A204.1 (cell line): ENCODE results near the gene GOLGA3.
"Not testable (repeated sequence)": the region's sequence is repeated elsewhere in the genome, so short reads cannot be mapped to it uniquely, and the experiment has no call there.

Experiments used
- FAIRE-seq: peaks from 2 replicates; lab custom pipeline; 2012; peaks lifted over from hg19 to GRCh38; lab: Jason Lieb, UNC

GOLGA3 gene

DNA sequence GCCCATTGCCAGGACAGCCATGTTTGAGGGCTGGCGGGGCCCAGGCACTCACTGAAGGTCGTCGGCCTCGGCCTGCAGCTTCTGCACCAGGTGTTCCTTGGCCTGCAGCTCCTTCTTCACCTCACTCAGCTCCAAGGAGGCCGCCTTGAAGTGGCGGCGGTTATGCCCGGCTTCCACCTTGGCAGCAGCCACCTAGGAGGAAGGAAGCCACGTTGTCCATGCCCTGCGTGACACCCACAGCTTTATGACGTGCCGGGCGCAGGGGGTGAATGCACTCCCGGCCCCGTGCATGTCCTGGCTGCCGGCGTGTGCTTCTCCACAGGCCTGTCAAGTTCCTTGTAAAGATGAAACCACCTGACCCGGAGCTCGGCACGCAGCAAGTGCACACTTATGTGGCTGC, 51.1 kb downstream of the GOLGA3 start:
- FAIRE-seq, result no peak

DNA sequence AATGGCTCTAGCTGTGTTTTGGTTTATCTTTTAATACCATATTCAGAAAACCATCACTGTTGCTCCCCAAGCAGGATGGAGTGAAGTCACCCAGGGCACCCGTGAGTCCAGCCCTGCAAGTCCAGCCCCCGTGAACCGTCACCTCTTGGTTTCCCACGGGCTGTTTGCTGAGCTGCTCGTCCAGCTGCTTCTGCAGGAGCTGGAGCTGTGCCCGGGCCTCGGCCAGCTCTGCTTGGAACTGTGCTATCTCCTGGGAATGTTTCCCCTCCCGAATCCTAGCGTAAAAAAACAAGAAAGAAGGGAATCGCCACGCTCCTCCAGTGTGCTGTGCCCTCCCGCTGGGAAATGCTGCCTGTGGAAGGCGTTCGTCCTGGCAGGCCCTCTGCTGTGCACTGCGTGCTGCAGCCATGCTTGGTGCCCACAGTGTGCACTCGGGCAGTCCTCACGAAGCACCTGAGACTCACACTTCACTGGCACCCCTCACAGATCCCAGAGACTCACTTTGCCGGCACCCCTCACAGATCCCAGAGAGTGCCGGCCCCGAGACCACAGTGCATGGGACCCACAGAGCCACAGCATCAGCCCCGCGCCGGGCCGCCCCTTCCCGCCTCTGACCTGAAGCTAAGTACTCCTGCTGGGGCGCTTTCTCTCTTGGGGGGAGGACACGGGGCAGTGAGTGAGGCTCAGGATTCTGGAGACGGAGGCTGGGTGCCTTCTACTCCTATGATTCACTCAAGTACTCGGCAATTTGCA, 51.7 kb downstream of the GOLGA3 start:
- no peak for FAIRE-seq

DNA sequence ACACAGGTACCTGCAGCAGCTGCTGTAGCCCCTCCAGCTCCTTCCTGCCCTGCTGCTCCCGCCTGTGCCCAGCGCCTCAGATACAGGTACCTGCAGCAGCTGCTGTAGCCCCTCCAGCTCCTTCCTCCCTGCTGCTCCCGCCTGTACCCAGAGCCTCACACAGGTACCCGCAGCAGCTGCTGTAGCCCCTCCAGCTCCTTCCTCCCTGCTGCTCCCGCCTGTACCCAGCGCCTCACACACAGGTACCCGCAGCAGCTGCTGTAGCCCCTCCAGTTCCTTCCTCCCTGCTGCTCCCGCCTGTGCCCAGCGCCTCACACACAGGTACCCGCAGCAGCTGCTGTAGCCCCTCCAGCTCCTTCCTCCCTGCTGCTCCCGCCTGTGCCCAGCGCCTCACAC, 52.4 kb downstream of the GOLGA3 start:
- not testable (repeated sequence) for FAIRE-seq

DNA sequence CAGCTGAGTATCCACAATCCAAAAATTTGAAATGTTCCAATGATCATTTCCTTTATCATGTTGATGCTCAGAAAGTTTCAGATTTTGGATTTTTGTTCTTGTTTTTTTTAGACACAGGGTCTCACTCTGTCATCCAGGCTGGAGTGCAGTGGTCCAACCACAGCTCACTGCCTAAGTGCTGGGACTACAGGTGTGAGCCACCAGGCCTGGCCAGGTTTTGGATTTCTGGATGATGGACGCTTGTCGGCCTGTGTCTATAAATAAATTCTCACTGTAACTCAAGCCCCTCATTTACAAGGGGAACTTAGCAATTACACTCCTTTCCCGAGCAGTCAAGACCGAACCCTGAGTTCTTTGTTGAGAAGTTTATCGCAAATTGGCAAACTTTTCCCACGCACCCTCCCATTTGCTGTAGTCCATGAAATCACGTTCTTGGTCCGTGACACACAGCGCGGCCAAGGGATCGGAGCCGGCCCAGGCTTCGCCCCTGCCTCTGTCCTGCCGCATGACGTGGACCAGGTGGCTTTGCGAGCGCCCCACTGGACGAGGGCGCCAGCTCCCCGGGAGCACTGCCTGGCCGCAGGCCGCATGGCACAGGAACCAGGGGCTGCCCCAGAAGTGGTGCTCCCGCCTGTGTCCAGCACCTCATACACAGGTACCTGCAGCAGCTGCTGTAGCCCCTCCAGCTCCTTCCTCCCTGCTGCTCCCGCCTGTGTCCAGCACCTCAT, 53.0 kb downstream of the GOLGA3 start:
- FAIRE-seq, result no peak

DNA sequence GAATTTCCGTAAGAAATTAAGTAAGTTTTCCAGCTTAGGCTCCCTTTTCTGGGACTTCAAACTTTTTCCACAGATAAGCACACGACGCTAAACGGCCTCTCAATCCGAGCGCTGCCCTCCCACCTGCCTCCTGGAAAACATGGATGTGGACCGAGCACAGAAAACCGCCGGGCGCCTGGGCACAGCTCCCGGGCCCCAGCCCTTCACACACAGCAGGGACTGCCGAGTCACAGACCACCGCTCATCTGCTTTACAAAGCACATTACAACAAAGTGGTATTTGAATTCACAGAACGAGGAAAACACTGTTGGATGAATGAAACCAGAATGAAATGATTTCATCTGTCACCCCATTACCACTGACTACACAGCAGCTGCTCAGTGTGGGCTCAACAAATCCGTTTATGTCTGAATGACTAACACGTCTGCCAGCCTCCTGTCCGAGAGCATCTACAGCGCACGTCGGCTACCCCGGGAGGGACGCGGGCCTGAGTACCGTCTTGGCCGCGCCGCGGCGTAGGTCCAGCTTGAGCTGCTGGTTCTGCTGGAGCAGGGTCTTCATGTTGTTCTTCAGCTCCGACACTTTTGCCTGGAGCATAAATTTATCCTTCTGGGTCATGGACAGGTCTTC, 53.9 kb downstream of the GOLGA3 start:
- FAIRE-seq, result no peak

DNA sequence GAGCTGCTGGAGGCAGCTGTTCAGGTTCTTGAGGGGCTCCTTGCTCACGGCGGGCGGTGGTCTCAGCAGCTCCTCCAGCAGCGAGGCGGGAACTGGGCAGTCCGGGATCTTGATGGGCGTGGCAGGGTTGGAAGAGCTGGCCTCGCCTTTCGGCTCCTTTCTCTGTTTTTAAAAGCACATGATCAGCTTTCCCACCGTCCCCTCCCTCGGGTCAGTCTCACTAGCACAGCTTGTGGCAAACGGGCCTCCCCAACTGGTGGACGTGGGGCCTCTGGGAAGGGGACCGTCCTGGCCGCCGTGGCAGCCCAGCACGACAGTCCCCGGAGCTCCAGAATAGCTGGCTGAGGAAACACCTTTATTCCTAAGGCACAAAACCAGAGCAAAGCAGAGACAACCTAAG, 54.5 kb downstream of the GOLGA3 start:
- FAIRE-seq, result no peak

DNA sequence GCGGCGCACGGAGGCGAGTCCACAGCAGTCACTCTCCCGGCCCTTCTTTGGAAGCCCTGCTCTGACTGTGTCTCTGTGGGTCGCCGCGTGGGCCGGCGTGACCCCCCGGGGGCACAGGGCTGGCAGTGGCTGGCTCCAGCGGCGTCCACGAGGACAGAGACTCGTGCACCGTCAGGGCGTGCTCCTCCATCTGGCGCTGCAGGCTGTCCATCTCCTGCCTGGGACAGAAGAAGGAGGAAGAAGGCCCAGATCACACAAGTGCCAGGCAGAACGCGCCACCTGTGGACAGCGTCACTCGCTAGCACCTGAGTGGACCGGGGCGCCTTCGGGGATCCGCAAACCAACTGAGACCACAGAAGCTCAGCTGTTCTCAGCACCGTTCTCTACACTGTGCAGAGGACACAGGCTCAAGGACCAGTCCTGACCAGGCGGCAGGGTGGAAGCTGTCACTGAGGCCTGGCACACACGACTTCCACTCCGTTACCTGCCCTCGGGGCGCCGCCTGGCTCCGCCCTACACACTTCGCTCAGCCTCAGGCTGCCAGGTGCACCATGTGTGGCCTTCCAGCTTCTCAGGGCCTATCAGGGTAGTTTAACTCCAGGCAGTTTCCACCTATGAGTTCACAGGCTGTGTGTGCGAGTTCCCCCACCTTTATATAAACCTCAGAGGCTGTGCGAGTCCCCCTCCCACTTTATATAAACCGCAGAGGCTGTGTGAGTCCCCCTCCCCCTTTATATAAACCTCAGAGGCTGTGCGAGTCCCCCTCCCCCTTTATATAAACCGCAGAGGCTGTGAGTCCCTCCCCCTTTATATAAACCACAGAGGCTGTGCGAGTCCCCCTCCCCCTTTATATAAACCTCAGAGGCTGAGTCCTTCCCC, 55.4 kb downstream of the GOLGA3 start:
- FAIRE-seq, result no peak

DNA sequence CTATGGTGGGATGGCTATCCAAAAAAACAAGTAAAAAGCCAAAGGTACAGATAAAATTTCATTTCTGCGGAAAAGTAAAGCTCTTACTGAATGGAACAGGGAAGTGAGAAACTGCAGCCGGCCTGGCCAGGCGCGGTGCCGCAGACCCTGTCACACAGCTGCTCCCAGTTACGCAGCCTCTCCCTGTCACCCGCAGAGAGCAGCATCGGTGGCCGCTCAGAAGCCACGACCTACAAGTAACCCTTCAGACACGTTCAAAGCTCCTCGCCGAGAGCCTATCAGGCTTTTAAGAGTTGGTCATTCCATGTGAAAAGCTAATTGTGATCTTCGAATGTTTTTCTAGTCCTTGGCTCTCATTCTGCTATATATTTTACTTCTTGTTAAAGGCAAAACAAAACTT, 56.1 kb downstream of the GOLGA3 start:
- no peak for FAIRE-seq

DNA sequence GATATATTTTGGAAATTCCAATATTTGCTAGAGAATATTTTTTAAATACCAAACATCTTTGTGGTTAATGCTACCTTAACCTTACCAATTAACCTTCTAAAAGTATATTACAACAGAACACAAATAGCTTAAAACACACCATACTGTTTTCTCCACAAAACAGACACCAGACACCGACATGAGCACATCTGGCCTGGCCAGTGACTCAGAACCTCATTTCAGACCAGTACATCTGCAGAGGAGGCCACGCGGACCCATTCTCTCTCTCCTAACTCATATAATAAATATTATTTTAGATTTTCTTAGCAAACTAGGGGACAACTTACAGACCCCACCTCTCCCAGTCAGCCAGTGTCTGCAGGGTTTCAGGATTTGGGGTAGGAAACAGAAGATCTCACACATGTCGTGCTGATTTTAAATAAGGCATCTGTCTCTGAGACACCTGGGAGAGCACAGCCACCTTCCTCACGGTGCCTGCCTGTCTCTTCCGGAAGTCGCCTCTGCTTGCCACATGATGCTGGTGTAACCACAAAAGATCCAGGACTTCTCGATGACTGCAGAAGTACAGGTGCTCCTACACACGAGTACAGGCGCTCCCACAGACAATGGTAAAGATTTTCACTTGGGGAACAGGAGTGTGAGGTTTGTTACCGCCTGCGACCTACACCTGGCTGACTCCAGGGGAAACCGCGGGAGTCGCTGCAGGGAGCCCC, 57.4 kb downstream of the GOLGA3 start:
- FAIRE-seq, result no peak

DNA sequence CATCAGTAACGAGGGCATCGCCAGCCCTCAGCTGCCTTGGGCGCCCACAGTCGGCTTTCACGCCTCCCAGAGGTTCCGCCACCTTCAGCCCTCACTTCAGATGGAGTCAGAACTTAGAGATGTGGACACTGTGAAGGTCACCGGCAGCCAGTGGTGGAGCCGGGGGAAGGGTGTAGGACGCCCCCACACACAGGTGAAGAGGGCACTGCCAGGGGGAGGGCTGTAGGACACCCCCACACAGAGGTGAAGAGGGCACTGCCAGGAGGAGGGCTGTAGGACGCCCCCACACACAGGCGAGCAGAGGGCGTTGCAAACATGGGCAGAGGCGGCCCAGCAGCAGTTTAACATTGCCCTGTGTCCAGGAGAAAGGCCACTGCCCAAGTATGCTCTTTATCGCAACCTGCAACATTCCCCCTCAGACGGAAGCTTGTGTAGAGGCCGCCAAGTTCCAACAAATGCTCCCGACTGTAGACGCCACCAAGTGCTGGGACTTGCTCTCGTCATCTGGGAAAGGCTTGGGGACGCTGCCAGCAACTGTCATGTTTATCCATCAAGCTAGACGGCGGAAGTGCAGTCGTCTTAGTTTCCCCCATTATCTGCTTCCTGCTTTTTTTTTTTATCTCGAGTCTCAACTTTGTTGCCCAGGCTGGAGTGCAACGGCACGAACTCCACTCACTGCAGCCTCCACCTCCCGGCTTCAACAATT, 62.1 kb downstream of the GOLGA3 start:
- FAIRE-seq, result no peak

DNA sequence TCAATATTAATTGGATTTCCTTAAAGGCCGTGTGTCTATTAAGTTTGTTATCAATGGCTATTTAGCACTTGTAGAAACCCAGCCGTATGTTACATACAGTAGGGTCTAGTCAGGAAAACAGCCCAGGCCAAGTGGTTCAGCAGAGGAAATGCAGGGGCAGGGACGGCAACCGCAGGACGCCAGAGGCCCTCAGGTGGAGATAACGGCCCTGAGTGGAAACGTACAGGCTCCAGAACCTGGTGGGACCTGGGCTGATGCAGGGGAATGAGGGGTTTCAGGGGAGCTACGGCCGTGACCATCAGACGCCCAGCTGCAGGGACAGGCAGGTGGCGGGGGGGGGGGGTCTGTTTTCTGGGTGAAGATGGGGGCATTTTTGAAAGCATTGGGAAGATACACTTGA, 63.3 kb downstream of the GOLGA3 start:
- no peak for FAIRE-seq

DNA sequence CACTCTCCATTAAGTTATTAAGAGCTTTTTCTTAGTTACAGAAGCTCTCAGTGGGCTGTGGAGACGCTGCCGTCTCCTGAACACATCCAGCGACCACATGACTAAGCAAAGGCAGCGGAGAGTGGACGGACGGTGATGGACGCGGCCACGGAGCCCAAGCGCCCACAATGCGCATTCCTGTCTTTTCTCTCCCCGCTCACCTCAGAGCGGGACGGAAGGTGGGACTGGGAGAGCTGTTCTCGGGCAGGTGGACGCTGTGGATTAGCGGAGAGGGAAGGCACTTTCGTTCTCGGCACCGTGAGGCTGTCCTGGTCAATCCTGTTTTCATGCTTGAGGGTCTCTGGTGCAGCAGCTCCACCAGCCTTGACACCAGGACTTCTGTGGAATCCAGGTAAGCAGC, 64.4 kb downstream of the GOLGA3 start:
- no peak for FAIRE-seq

DNA sequence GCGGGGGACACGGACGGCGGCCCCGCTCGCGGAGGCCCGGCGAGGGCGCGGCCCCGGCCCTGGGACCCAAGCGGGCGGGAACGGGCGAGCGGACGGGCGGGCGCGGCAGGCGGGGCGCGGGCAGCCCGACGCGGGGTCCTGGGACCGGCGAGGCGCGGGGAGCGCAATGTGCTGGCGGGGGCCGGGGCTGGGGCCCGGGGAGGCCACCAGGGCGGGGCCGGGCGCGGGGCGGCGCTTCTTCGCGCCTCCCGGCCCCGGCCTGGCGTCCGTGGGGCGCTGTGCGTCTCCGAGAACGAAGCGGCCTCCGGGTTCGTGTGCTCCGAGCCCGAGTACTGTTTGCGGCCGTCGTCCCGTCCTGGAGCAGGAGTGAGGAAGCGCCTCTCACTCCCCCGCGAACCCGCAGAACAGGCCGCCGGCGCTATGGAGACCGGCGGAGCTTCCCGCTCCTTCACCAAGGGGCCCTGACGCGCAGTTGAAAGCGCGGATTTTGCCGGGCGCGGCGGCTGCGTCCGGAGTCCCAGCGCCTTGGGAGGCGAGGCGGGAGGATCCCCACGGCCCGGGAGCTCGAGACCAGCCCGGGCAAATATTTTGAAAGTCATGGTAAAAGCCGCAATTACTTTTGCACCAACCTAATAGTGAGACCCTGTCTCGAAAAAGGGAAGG, 66.6 kb downstream of the GOLGA3 start:
- no peak for FAIRE-seq

DNA sequence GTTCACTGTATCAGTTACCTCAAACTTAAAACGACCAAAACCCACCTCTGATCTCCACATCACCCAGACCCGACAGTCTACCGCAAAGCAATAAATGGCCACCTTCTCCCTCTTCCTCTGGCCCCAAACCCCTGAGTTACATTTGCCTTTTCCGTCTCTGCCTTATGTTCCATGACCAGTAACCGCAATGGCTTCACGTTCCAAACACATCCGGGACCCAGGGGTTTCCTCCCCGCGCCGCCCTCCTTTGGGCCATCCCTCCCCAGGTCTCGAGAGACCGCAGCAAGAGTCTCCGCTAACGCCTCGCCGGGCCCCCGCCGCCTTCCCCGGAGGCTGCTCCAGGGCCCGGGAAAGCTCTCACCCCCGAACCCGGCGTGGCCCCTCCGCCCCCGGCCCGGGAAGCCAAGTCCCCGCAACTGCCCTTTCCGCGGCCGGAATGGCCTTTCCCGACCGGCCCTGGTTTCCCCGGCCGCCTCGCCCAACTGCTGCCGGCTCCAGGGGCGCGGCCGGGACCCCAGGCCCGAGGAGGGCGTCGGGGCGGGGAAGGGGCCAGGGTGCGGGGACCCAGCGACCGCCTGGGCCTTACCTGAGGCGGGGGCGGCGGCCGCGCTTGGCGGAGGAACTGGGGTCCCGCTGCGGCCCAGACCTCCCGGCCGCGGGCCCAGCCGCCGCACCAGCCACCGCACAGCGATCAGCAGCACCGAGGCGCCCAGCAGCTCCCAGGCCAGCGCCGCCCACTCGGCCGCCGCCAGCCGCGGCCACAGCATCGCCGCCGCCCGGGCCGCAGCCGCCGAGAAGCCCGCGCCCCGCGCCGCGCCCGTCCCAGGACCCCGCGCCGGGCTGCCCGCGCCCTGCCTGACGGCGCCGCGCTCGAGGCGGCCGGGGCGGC, 67.4 kb downstream of the GOLGA3 start, which contains the start of gene ANKLE2:
Gene ANKLE2, minus strand, starts transcription at position 801 of the 889 bp plus-strand sequence. Its CDS starts 34 bp downstream, at position 767.
- no peak for FAIRE-seq

DNA sequence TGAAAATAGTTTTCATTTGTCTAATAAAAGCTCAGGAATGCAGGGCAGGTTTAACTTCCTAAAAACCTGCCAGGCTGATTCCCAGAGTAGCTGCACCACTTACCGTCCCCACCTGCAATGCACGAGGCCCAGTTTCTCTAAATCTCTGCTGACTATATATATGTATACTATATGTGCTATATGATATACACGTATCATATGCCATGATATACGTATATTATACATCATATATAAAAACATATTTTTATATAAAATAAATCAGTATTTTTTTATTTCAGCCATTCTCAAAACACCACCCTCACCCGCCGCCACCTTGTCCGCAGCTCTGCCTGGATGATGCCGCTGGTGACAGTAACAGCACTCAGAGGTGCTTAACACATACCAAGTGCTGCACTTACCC, 69.3 kb downstream of the GOLGA3 start:
- no peak for FAIRE-seq

DNA sequence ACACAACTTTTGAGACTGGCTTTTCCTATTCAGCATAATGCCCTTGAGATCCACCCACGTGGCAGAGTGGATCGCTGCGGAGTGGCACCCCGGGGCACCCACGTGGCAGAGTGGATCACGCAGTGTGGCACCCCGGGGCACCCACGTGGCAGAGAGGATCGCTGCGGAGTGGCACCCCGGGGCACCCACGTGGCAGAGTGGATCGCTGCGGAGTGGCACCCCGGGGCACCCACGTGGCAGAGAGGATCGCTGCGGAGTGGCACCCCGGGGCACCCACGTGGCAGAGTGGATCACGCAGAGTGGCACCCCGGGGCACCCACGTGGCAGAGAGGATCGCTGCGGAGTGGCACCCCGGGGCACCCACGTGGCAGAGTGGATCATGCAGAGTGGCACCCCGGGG, 69.8 kb downstream of the GOLGA3 start:
- FAIRE-seq, result not testable (repeated sequence)

DNA sequence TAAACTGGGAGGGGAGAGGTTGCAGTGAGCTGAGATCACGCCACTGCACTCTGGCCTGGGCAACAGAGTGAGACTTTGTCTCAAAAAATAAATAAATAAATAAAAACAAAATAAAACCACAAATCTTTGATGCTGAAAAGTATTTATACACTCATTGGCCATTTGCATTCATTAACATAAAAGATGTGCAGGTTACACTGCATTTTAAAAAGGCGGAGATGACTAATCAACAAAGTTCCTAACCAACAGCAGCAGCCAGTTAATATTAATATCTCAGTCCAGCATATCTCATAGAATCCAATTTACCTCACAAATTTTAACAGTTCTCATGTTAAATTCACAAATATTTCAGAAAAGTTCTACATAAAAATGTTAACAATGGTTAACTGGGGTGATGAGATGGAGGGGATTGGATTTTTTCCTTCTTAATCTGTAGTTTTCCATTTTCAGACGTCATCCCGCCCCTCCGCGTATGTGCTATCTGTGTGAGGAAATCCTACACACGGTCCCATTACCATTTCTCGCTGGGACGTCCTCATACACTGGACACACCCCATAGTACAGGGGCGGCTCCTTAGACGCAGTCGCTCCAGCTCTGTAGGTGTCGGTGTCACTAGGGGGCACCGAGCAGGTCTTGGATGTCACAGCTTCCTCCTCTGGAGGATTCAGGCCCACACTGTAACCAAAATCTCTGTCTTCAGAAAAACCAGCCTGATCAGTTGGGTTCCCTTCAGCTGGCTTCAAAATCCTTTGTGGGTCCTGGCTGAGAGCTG, 74.3 kb downstream of the GOLGA3 start:
- no peak for FAIRE-seq

DNA sequence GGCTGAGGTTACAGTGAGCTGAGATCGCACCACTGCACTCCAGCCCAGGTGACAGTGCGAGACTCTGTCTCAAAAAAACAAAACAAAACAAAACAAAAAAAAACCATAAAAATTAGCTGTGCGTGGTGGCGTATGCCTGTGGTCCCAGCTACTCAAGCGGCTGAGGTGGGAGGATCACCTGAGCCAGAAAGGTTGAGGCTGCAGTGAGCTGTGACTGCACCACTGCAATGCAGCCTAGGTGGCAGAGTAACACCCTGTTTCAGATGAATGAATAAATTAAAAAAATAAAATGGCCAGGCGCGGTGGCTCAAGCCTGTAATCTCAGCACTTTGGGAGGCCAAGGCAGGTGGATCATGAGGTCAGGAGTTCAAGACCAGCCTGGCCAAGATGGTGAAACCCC, 75.0 kb downstream of the GOLGA3 start:
- FAIRE-seq, result not testable (repeated sequence)

DNA sequence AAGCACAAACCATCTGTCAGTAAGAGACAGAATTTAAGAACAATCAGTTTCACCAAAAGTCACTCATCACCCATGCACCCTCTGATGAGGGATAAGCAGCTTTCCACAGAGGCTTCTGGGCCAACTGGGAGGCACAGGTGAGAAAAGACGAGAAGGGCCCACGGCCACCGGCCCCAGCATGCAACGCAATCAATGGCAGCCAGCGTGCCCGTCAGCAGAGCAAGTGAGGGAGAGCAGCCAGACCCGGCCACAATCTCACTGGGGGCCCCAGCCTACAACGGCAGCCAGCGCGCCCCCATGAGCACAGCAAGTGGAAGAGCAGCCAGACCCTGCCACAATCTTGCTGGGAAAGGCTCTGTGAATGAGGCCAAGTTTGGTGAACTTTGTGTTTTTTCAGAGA, 80.3 kb downstream of the GOLGA3 start:
- no peak for FAIRE-seq
